HG03439 (cell line): ENCODE measurements around the gene CKB.
"Not testable (repeated sequence)": the region's sequence is repeated elsewhere in the genome, so short reads cannot be mapped to it uniquely, and the experiment has no call there.

Experiments
- ATAC-seq: cut with Tn5 transposase; IDR thresholded peaks from one replicate; pipeline ENCODE4 v1.9.1; 2021; ENCODE audit warnings: mild to moderate bottlenecking, moderate library complexity; ENCODE audit not compliant: unreplicated experiment

The CKB gene

DNA sequence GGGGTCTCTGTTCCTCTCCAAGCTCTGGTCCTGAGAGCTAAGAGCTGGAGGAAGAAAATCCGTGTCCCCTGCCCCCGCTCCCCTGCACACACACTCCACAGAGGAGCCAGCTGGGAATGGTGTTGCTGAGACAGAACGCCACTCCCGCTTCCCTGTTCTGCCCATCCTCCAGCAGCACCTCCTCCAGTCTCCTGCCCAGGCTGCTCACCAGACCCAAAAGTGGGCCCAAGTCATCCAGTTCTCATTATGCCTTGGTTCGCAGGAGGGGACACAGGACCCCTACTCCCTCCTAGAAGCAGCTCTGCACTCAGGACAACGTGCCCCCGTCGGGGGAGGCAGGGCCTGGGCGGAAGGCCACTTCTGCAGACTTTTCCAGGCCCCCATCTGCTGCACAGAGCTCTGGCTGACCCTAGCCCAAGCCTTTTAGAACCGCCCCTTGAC lies 5.5 kb upstream of the CKB start:
- ATAC-seq: no peak

DNA sequence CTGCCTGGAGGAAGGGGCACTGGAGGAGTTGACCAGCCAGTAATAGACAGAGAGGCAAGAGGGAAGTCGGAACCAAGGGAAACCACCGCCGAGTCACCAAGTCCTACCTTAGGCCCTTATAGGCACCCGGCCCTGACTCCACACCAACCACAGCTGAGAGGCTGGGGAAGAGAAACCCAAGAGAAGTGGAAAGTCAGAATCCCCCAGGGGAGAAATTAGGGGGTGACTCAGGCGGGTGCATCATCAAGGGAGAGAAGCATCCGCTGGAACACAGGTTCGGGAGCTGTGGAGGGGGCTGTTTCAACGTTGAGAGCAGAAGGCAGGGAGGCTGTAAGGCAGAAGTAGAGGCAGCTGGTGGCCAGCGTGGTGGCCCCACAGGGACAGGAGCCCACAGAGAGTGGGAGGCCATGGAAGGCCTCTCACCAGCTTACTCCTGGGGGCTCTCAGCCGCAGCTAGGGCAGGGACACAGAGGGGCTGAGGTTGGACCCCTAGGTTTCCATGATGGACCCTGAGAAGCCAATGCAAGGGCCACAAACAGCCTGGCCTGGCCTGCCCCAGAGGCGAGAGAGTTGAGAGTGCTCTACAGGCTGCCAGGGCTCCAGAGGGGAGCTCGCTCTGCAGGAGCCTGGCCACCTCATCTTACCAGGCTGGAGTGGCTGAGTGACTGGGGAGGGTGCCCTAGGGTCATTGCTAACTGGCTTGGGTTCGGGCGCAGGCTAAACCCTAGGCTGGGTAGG lies 4.9 kb upstream of the CKB start:
- no peak for ATAC-seq

DNA sequence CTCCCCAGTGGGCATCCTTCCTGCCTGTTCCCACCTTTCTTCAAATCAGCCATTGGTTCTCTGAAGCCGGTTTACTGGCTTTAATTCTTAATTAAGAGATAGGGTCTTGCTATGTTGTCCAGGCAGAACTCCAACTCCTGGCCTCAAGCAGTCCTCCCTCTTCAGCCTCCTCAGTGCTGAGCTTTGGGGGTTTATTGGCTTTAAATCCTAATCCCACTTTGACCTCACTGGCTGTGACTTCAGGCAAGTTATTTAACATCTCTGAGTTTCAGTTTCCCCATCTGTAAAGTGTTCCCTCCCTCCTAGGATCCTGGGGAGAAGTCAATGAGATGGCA lies 4.3 kb upstream of the CKB start:
- ATAC-seq: no peak

DNA sequence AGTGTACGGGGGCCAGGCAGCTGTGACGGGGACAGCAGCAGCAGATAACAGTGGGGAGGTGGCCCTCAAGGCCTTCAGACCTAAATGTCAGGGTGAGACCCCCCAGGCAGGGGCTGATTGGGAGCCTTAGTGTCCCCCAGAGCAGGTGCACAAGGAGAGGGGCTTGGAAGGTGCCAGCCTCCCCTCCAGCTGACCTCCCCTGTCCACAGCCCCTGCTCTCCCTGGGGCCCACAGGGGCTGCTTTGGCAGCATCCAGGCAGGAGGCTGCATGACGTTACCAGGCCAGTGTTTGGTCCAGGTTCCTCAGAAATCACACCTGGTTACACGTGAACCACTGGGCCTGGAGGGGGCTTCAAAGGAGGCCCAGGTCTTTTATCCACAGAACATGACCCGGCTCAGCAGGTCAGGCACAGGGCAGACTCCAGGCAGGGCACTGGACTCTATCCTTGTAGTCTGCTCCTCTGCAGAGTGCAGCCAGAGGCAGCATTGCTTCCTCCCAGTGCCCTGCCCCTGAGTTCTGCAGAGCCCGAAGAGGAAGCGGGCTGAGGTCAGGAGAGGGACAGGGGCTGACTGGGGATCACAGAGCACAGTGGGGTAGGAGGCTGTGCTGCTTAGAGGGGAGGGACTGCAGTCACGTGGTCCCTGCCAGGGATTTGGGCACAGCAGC lies 3.8 kb upstream of the CKB start:
- no peak for ATAC-seq

DNA sequence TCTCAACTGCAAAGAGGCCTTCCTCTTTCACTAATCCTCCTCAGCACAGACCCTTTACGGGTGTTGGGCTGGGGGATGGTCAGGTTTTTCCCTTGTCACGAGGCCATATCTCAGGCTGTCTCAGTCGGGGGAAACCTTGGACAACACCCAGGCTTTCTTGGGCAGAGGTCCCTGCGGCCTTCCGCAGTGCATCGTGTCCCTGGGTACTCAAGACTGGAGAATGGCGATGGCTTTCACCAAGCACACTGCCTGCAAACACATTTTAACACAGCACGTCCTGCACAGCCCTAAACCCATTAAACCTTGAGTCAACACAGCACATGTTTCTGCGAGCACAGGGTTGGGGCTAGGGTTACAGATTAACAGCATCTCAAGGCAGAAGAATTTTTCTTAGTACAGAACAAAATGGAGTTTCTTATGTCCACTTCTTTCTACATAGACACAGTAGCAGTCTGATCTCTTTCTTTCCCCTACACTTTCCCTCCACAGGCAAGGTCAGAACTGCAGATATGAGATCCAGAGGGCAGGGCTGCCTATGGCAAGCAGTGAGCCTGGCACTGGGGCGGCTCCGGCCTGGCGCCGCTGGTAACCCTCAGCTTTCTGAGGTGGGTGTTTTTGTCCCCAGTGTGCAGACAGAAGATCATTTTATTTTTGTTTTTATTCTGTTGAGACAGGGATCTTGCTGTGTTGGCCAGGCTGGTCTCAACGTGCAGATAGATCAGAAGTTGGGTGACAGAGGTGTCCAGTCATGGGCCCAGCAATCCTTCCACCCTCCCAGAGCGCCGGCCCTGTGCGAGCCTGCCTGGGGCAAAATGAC lies 3.0 kb upstream of the CKB start:
- ATAC-seq: not testable (repeated sequence)

DNA sequence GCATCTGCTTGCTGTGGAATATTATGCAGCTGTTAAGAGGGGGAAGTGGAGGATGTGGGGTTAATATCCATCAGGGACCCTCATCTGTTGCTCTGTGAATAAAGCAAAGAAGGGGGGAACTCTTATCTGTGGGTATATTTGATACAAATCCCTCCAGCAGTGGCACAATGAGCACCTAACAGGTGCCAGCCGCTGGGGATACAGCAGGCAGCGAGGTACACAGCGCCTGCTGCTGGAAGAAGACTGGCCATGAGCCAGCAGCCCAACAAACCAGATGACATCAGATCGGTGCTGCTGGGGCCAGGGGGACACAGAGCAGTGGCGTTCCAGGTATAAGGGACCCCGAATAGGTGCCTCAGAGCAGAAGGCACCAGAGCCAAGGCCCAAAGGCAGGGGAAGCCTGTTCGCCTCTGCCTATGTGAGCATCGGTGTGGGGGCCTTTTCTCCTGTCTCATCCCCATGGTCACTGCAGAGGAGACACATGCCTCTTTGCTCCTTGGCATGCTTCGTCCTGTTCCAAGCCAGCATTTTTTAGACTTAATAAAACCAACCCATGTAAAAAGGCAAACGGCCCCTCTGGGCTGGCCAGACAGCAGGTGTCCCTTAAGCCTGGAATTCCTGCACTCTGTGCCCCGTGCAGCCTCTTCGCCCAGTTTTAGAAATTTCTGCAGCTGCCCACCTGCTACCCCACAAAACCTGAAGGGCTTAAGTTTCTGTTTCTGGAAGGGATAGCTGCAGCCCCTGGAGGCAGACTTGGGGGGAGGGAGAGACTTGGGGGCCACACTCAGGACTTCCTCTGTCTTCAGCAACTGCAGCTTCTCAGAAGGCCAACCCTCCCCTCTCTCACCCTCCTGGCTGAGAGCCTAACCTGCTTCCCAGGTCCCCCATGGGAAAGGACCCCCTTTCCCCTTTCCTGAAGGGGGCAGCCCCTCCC lies 1.6 kb upstream of the CKB start:
- no peak for ATAC-seq

DNA sequence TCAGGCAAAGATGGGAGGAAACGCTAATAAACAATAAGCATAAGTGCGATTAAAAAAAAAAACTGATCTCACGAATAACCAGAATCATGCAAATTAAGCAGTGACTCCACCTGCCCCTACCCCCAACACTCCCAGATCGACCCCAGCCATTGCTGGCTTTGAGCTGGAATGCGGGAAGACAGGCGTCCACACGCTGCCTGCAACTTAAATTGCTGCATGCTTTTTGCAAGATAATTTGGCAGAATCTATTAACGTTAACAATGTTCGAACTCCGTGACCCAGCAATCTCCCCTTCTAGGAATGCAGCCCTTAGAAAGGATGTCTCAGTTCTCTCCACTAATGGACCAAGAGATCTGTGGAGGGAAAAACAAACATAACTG lies 935 bp upstream of the CKB start:
- no peak for ATAC-seq

GRCh38 chr14:103521951-103522563 lies 573 bp downstream of the CKB start:
- ATAC-seq: no peak

- no peak for ATAC-seq
Measured at GRCh38 chr14:103521438-103521950, 1.1 kb downstream of the CKB start.

DNA sequence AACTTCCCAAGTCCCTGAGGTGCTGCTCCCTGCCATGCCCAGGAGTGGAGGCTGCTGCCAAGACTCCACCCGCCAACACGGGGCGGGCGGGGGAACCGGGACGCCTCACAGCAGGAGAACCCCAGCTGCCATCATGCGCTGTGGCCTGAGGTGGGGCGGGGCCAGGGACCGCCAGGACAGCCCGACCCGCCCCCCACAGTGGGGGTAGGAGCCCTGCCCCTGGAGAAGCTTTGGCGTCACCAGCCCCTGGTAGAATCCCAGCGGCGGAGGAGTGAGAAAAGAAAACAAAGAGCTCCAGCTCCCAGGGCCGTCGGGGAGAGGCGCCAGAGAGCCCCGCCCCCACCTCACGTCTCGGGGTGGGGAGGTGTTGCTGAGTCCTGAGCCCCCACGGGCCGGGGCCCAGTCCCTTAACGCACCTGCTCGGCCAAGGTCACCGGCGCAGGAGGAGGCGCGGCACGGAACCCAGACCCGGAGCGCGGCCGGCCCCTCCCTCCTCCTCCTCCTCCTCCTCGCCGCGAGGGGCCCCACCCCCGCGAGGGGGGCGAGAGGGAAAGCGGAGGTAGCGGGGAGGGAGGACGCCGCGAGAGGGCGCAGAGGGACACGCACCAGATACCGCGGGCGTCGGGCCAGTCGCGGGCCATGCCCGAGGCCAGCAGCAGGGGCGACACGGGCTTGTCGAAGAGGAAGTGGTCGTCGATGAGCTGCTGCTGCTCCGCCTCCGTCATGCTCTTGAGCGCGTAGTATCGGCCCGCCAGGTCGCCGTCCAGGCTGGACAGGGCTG lies 1.8 kb downstream of the CKB start:
- no peak for ATAC-seq

DNA sequence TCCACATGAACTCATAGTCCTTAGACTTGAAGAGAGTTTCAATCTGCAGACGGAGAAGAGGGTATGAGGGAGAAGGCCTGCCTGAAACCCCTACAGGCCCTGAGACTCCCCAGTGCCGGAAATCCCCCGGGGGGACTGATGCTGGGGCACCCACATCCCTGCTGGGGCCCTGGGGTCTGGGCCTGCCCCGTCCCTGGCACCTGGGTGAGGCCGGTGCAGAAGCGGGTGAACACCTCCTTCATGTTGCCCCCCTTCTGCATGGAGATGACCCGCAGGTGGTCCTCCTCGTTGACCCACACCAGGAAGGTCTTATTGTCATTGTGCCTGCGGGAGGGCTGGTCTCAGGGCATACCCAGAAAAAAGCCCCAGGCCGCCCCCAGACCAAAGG lies 2.4 kb downstream of the CKB start:
- no peak for ATAC-seq

GRCh38 chr14:103519837-103520212 lies 2.8 kb downstream of the CKB start:
- ATAC-seq: no peak

- ATAC-seq: no peak
Measured at GRCh38 chr14:103519043-103519836, 3.4 kb downstream of the CKB start.

GRCh38 chr14:103518422-103519042 lies 4.1 kb downstream of the CKB start:
- ATAC-seq: no peak

DNA sequence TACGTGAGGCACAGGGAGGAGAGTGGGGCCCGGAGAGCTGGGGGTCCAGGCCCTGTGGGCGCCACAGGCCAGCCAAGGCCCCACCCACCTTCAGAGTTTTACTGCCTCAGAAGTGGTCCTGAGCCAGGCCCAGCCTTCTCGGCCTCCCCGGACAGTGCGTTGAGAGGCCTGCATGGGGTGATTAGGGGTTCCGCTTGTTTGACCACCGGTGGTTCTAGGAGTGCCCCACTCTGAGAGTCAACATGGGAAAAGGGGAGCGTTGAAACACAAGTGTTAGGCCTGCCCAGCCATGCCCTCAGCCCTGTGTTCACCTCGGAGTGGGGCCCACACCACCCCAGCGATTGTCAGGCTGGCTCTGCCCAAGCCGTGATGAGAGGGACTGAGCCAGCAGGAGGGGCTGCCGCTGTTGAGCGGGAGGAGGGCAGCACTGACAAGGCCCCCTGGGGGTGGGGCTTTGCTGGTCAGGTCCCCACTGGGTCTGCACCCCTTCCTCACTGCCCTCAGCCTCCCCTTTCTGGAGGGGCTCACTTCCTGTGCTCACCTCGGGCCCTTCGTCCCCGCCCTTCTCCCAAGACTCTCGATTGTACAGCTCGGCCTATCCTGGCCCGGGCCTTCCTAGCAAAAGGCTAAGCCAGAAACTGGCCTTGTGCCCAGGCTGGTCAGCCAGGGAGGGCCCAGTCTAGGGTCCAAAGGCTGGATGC lies 4.8 kb downstream of the CKB start:
- ATAC-seq: no peak

- ATAC-seq: no peak
Measured at GRCh38 chr14:103517174-103517566, 5.5 kb downstream of the CKB start.

- ATAC-seq: no peak
Measured at GRCh38 chr14:103516426-103517173, 6.0 kb downstream of the CKB start.
